Adrenal gland (tissue), 12 donors: Measurements from ENCODE around the gene ETFA. TPM values are rescaled to one million over a fixed set of nuclear protein-coding genes. Genes with fewer than 3 reads are reported as not detected.
A peak's percentile ranks its signal among the peaks of the same experiment; 100 is the strongest.

Experiments used
- DNase-seq, 7 donors: peaks; one replicate each; pipeline ENCODE4 v3.0.0-alpha.2; 2019 to 2020
- H3K27ac ChIP-seq, 5 donors: fragments of 200-600 bp; sonication (generic) in 4 of 5; 1 replicate in 3 of 5; 2 replicates in 2 of 5; pipeline versions ENCODE4 v1.5.1 to v1.8.0; 2016 to 2020; ENCODE audit warnings: mild to moderate bottlenecking in 1 of 5
- H3K27me3 ChIP-seq: fragments of 200-600 bp; 2 replicates; pipeline ENCODE4 v1.8.0; 2021
- H3K36me3 ChIP-seq, 2 donors: fragments of 200-600 bp; replicated peaks in 1 of 2; 1 replicate in 1 of 2; 2 replicates in 1 of 2; pipeline versions ENCODE4 v1.5.1 to v1.8.0; 2018 to 2022
- H3K4me1 ChIP-seq, 2 donors: fragments of 200-600 bp; replicated peaks in 1 of 2; 1 replicate in 1 of 2; 2 replicates in 1 of 2; pipeline versions ENCODE4 v1.5.1 to v1.8.0; 2018 to 2021
- H3K4me3 ChIP-seq, 4 donors: fragments of 200-600 bp; sonication (generic) in 3 of 4; one replicate each; pipeline ENCODE4 v1.5.1; 2016 to 2018
- H3K9me3 ChIP-seq, 3 donors: fragments of 200-600 bp; sonication (generic) in 1 of 3; replicated peaks in 1 of 3; 1 replicate in 2 of 3; 2 replicates in 1 of 3; pipeline versions ENCODE4 v1.5.1 to v1.8.0; 2016 to 2021
- CTCF ChIP-seq, 6 experiments: fragments of 450-650 bp in 4 of 6; fragments of 200-600 bp in 2 of 6; sonication (generic) in 1 of 6; IDR thresholded peaks; 1 replicate in 5 of 6; 2 replicates in 1 of 6; pipeline versions ENCODE4 v1.5.1 to v1.8.0; 2016 to 2021; ENCODE audit warnings: antibody characterized with exemption in 6 of 6, mild to moderate bottlenecking in 2 of 6, moderate library complexity in 1 of 6
- POLR2A ChIP-seq, 2 donors: fragments of 450-650 bp; IDR thresholded peaks; one replicate each; pipeline ENCODE4 v1.6.1; 2017; ENCODE audit warnings: antibody characterized with exemption in 2 of 2, mild to moderate bottlenecking in 2 of 2, moderate library complexity in 1 of 2
- WGBS, 4 donors: extraction: QIAGEN DNeasy Blood & Tissue Kit in 2 of 4; methylation state at CpG; one replicate each; pipeline versions ENCODE4 v1.1.5 to v1.1.7; 2013 to 2017; 5-methylcytosine and 5-hydroxymethylcytosine counted together
- intact Hi-C, 2 donors: fragments of 100-400 bp; cut with DNase I; formaldehyde crosslinking; loops; one replicate each; pipeline versions ENCODE4 v1.14.1 to v1.15.0; 2022 to 2023
- polyA plus RNA-seq, 3 donors: library from polyadenylated mRNA; stranded (reverse); fragments of 200-250 nt in 2 of 3; fragments of 350-450 nt in 1 of 3; fragmentation: Illumina TruSeq in 1 of 3; extraction: RNeasy Lipid Tissue Mini Kit (QIAGEN cat#74804) in 1 of 3; gene quantifications; one replicate each; pipeline ENCODE4 v1.2.3, GENCODE V29; 2013 to 2014
- total RNA-seq, 9 donors: library from RNA; depleted of rRNA in 4 of 9; stranded (reverse); fragments of >200 nt in 4 of 9; fragments of 120-200 nt in 1 of 9; fragmentation: NEBNext Ultra II Directional in 1 of 9; extraction: Animal tissue kit (Norgen Biotek cat#: 25700) in 1 of 9; gene quantifications; one replicate each; pipeline versions ENCODE4 v1.1.0 to v1.2.4, GENCODE V29; 2013 to 2023
- donor health status: healthy with polysubstance abuse.
- donor health status: Bipolar disorder and iron deficiency.
- donor health status: DM: yes; HTN: yes; CAD: no.
- donor health status: DM: no; HTN: no; CAD: no.
- donor health status: DM: no; HTN: no; CAD: no.
- donor health status: DM: yes; HTN: yes; CAD: no.

Gene ETFA
- total and polyA plus RNA-seq, 12 donors: 50.0 to 339 (median 187) TPM

DNA sequence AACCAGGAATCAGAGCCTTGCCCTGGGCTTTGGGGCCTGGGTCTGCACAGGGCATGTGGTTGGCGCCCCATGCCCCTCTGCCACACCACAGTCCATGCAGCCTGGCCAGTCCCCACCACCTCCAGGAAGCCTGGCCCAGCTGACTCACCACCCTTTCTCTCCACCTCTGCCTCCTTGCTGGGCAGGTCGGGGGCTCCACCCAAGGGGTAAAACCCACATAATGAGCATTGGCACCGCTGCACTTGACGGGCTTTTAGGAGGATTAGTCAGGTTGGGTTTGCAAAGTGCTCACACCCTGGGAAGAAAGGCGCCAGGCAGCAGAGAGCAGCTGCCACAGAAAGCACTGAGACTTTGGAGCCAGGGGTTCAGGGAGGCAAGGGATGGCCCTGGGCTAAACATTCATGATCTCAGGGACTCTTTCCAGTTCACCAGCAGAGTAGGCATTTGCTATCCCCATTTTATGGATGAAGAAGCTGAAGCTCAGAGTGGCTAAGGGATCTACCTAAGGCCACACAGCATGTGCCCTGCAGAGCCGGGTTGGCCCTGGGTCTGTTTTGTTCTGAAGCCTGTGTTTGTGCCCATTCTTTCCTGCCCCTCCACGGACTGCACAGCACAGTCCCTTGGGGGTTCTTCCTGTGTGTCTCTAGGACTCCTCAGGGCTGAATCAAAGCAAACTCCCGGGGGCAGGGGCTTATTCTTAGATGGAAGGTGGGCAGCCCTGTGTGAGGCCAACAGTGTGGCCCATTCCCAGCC, 113.4 kb downstream of the ETFA start:
- no peaks in the 10 kb centered on the region for H3K9me3 ChIP-seq
- H3K27me3 ChIP-seq: no peaks in the 10 kb centered on the region
- DNase-seq: peak in 2 of 7 donors; percentile 11 to 26
- intact Hi-C loops: loop anchor here in 1 of 2 donors (10.0 kb wide), 1 partner anchor 637 kb away; no protein-coding TSS in a partner anchor
- H3K27ac ChIP-seq: peak overlapping the region in 4 of 5 donors; percentile 67 to 91 (median 79)
- TF ChIP-seq POLR2A (IDR thresholded peaks at IDR 0.05): no peak
- TF ChIP-seq CTCF (IDR thresholded peaks at IDR 0.05): no peak
- WGBS, 4 donors: 90 to 100% (median 94%) methylated on average over 5 to 8 of the region's 8 CpGs
- H3K36me3 ChIP-seq: no peaks in the 10 kb centered on the region
- no peak overlapping the region for H3K4me3 ChIP-seq
- H3K4me1 ChIP-seq: peaks cover 36 to 40% of the 10 kb centered on the region in 2 donors

DNA sequence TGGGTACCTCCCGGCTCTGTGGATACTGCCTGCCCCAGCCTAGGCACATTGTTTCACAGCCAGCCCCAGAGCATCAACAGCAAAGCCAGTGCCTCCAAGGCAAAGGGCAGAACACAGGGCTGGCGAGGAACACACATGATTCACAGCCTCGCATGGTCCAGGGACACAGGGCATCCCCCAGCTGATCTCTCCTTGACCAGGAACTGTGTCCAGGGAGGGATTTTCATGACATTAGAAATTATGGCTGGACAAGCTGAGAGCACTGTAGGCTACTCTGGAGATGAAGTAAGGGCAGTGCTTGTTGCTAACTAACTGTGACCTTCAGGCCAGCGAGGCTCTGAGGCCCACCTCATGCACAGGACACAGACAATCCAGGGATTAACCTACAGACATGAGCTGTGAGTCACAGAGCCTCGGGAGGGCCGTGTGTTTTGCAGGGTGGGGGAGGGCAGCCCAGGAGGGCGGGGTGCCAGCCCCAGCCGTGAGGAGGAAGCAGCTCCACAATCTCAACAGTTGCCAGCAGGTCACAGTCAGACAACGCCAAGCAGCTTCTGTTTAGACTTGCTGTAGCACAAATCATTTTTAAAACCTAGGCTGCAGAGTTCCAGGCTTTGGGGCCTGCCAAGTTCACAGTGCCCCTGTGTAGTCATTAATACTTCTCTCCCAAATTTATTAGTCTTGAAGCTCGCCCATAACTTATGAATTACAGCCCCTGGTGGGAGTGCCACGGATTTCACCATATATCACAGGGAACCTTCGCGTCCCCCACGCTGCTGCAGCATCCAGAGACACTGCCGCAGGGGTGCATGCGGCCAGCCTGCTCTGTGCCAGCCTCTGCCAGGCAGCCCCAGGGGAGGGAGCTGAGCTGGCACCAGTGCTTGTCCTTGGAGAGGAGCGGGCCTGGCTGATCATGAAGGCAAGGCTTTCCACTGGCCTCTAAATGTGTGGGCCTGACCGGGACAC, 114.7 kb downstream of the ETFA start:
- intact Hi-C loops: loop anchor here in 1 of 2 donors (10.0 kb wide), 1 partner anchor 638 kb away; no protein-coding TSS in a partner anchor

GRCh38 chr15:76195506-76196268, 115.6 kb downstream of the ETFA start:
- no peak for TF ChIP-seq CTCF (IDR thresholded peaks at IDR 0.05)
- no peak for TF ChIP-seq POLR2A (IDR thresholded peaks at IDR 0.05)
- H3K27me3 ChIP-seq: no peaks in the 10 kb centered on the region
- intact Hi-C loops: loop anchor here in 1 of 2 donors (10.0 kb wide), 1 partner anchor 639 kb away; no protein-coding TSS in a partner anchor
- peak overlapping the region in 4 of 5 donors; percentile 67 to 91 (median 79) for H3K27ac ChIP-seq
- WGBS, 4 donors: 72 to 83% (median 75%) methylated on average over 6 to 7 of the region's 7 CpGs
- H3K4me3 ChIP-seq: no peak overlapping the region
- peaks cover 36 to 46% of the 10 kb centered on the region in 2 donors for H3K4me1 ChIP-seq
- DNase-seq: peak in 1 of 7 donors; percentile 20
- no peaks in the 10 kb centered on the region for H3K36me3 ChIP-seq
- H3K9me3 ChIP-seq: no peaks in the 10 kb centered on the region

More for the DNA sequence above, 114.7 kb downstream of the ETFA start:
- Histone ChIP-seq H3K4me3 (no peak overlapping the region), H3K27ac (peak overlapping the region; percentile 48 to 91 (median 75)), H3K4me1 (peaks cover 36 to 40% of the 10 kb centered on the region in 2 donors), H3K9me3 (no peaks in the 10 kb centered on the region), H3K36me3 (no peaks in the 10 kb centered on the region), H3K27me3 (no peaks in the 10 kb centered on the region)
- TF ChIP-seq POLR2A (IDR thresholded peaks at IDR 0.05) (peak in 1 of 2 donors; percentile 58), CTCF (IDR thresholded peaks at IDR 0.05) (peak in 1 of 6 experiments; percentile 9)
- whole genome bisulfite sequencing, 4 donors: 20 to 40% (median 27%) methylated on average over 10 to 18 of the region's 18 CpGs
- peak; percentile 74 to 91 (median 89) for DNase-seq
